Measurements from ENCODE around the gene GDF7.

- TF ChIP-seq CTCF (IDR thresholded peaks at IDR 0.05 in 2 of 3, conservative IDR thresholded peaks at IDR 0.05 in 1 of 3; ENCODE audit: borderline replicate concordance in 1 of 3, insufficient read depth in 1 of 3, low read depth in 2 of 3, low read length in 2 of 3) = no peak
- TF ChIP-seq POLR2AphosphoS5 (IDR thresholded peaks at IDR 0.05; ENCODE audit: low read depth, low read length) = no peak
- no peak for TF ChIP-seq POLR2A (IDR thresholded peaks at IDR 0.05; ENCODE audit: borderline replicate concordance, extremely low read depth, insufficient read depth, insufficient read length)
- TF ChIP-seq EGR1 (IDR thresholded peaks at IDR 0.05; ENCODE audit: low read depth) = no peak
- TF ChIP-seq ZBTB33 (IDR thresholded peaks at IDR 0.05; ENCODE audit: extremely low read depth, insufficient replicate concordance, low read length) = no peak
- no peak for TF ChIP-seq EZH2 (IDR thresholded peaks at IDR 0.05)
- TF ChIP-seq, protein P1, sequence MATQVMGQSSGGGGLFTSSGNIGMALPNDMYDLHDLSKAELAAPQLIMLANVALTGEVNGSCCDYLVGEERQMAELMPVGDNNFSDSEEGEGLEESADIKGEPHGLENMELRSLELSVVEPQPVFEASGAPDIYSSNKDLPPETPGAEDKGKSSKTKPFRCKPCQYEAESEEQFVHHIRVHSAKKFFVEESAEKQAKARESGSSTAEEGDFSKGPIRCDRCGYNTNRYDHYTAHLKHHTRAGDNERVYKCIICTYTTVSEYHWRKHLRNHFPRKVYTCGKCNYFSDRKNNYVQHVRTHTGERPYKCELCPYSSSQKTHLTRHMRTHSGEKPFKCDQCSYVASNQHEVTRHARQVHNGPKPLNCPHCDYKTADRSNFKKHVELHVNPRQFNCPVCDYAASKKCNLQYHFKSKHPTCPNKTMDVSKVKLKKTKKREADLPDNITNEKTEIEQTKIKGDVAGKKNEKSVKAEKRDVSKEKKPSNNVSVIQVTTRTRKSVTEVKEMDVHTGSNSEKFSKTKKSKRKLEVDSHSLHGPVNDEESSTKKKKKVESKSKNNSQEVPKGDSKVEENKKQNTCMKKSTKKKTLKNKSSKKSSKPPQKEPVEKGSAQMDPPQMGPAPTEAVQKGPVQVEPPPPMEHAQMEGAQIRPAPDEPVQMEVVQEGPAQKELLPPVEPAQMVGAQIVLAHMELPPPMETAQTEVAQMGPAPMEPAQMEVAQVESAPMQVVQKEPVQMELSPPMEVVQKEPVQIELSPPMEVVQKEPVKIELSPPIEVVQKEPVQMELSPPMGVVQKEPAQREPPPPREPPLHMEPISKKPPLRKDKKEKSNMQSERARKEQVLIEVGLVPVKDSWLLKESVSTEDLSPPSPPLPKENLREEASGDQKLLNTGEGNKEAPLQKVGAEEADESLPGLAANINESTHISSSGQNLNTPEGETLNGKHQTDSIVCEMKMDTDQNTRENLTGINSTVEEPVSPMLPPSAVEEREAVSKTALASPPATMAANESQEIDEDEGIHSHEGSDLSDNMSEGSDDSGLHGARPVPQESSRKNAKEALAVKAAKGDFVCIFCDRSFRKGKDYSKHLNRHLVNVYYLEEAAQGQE (IDR thresholded peaks at IDR 0.05; ENCODE audit: low read depth) = no peak
- no peak for TF ChIP-seq ZNF274 (IDR thresholded peaks at IDR 0.05; ENCODE audit: low read depth, low read length)
- TF ChIP-seq FOSL1 (IDR thresholded peaks at IDR 0.05; ENCODE audit: low read depth) = no peak
- TF ChIP-seq SP1 (IDR thresholded peaks at IDR 0.05; ENCODE audit: low read depth) = no peak
- no peak for TF ChIP-seq CEBPB (IDR thresholded peaks at IDR 0.05; ENCODE audit: low read depth)
Observed at GRCh38 chr2:20625491-20626391, 41.2 kb upstream of the GDF7 start.
